SH-SY5Y (cell line): ENCODE results near the gene PEAR1.

Experiments used
- GATA2 ChIP-seq: IDR thresholded peaks from 2 replicates; pipeline ENCODE4 v1.6.1; 2011; ENCODE audit warnings: mild to moderate bottlenecking, low read depth, low read length
- GATA3 ChIP-seq: IDR thresholded peaks from 2 replicates; pipeline ENCODE4 v1.6.1; 2011; ENCODE audit warnings: low read depth, mild to moderate bottlenecking, low read length, moderate library complexity

GRCh38 chr1:156873659-156874058, 19.9 kb upstream of the PEAR1 start:
- TF ChIP-seq GATA3: no peak
- TF ChIP-seq GATA2: no peak
